ENCODE measurements around the gene NFATC1.

The NFATC1 gene

DNA sequence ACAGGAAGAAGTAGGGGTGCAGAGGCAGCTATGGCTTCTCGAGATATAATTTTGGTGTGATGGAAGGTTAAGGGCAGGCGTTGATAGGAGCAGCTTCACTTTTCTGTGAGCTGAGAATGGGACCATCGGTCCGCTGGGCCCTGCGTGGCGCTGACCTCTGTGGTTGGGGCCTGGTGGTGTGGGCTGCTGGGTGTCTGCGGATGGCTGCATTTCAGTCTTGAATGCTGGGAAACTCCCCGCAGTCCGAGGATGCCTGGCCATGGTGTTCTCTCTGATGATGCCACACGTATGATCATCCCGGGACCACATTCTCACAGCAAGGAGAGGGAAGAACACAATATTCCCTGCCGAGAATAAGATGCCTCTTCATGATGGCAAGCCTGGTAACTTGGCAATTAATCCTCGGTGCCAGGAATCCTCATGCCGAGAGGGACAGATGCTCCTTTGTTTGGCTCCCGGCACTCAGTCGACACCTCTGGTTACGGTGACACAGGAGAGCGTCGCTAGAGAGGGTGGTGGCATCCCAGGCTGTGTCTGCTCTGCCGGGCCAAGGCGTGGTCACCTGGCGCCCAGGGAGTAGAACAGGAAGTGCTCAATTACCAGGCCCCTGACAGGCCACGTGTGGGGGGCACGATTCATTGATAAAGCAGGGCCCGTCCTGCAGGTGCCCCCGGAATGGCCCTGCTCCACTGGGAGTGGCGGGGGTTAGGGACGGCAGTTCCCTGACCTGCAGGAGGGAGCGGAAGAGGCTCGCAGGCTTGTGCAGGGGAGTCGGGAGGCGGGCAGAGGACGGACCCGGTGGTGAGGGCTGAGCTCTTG, 164.5 kb downstream of the NFATC1 start:
- DNase-seq, result no peak

DNA sequence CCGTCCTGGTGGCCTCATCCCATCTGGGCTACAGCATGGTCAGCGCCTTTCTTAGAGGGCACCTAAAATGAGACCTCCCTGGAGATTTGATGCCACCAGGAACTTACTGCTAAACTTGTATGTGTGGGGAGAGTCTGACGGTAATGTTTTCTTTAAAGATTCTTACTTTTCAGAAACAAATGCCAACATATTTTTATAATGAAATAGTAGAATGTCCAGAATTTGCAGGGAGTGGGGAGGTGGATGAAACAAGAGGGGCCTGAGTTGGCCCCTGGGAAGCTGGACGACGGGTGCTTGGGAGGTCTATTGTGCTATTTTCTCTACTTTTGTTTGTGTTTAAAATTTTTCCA, 165.1 kb downstream of the NFATC1 start:
- no peak for DNase-seq

DNA sequence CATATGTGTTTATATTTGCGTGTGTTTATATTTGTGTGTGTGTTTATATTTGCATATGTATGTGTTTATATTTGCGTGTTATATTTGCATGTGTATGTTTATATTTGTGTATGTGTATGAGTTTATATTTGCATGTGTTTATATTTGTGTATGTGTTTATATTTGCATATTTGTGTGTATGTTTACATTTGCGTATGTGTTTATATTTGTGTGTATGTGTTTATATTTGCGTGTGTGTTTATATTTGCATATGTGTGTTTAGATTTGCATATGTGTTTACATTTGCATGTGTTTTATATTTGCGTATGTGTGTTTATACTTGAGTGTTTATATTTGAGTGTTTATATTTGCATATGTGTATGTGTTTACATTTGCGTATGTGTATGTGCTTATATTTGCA, 168.2 kb downstream of the NFATC1 start:
- DNase-seq, result no peak

- DNase-seq, result no peak
These were observed 168.7 kb downstream of the NFATC1 start for GRCh38 chr18:79564441-79564840.

DNA sequence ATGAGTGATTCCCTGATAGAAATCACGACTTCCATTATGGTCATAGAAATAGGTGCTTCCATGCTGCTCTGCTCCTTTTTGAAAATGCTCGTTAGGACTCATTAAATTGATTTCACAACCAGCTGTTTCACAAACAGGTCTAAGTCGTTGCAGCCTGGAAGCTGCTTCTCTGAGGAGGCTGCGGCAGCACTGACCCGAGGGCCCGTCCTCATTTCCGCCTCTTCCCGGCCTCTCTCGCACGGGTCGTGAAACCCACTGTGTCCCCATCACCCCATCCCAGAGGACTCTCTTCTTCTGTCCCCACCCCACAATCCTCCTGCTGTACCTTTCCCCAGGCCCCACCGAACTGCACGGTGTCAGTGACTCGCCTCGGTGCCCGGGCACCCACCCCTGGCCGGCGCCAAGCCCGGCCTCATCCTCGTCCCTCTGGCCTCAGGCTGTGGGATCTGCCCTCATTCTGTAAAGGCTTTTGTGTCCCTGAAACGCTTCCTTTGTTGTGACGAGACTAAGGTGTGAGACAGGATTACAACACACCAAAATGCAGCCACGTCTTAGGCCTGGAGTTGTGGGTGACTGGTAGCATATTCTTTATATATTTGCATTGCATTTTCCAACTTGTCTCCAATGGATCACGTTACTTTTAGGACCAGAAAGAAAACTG, 171.2 kb downstream of the NFATC1 start:
- DNase-seq, result no peak

- peak; percentile 53 for DNase-seq
These were observed 171.9 kb downstream of the NFATC1 start for GRCh38 chr18:79567481-79568147.

GRCh38 chr18:79568543-79569205, 172.9 kb downstream of the NFATC1 start:
- no peak for DNase-seq

- no peak for DNase-seq
These were observed 174.0 kb downstream of the NFATC1 start for GRCh38 chr18:79569720-79570119.

DNA sequence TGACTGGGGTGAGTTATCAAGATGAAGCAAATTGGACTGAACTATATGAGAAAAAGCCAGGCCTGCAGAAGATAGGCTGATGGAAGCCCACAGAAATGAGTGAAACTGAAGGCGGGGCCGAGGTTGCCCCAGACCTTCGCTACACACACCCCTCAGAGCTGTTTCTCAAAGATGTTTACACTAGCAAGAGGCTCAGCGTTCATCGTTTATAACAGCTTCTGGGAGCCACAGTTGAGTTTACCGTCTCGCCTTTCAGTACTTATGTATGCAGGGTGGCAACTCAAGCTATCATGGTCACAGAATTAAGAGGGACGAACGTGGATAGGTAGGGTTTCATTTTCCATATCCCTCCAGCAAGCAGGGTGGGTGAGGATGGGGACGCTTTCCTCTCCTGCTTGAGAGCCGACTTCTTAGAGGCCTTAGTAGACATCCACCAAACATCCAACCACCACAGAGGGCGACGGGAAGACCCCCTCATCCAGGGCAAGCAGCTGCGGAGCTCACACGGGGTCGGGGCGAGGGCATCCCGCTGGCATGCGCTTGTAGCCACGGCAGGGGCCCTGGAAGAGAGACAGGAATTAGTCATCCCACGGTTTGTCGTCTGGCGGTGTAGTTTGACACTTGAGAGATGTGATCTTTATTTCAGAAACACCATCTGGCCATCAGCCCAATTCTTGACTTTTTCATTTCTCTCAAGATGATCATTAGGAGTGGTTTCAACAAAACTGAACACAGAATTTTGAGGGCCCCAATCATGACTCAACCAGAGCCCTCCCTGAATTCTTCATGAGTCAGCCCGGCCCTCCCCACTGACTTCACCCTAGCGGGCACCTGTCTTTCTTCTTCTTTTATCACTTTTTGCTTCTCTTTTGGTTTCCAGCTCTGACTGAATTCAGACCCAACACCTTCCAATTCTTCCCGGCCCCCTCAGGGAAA, 174.8 kb downstream of the NFATC1 start:
- peak; percentile 52 for DNase-seq

GRCh38 chr18:79571211-79572092, 175.7 kb downstream of the NFATC1 start:
- no peak for DNase-seq

- no peak for DNase-seq
These were observed 176.5 kb downstream of the NFATC1 start for GRCh38 chr18:79572093-79572780.

- no peak for DNase-seq
These were observed 177.2 kb downstream of the NFATC1 start for GRCh38 chr18:79572848-79573451.

- DNase-seq, result no peak
These were observed 178.3 kb downstream of the NFATC1 start for GRCh38 chr18:79573921-79574491.

- no peak for DNase-seq
These were observed 179.3 kb downstream of the NFATC1 start for GRCh38 chr18:79574938-79575525.

DNA sequence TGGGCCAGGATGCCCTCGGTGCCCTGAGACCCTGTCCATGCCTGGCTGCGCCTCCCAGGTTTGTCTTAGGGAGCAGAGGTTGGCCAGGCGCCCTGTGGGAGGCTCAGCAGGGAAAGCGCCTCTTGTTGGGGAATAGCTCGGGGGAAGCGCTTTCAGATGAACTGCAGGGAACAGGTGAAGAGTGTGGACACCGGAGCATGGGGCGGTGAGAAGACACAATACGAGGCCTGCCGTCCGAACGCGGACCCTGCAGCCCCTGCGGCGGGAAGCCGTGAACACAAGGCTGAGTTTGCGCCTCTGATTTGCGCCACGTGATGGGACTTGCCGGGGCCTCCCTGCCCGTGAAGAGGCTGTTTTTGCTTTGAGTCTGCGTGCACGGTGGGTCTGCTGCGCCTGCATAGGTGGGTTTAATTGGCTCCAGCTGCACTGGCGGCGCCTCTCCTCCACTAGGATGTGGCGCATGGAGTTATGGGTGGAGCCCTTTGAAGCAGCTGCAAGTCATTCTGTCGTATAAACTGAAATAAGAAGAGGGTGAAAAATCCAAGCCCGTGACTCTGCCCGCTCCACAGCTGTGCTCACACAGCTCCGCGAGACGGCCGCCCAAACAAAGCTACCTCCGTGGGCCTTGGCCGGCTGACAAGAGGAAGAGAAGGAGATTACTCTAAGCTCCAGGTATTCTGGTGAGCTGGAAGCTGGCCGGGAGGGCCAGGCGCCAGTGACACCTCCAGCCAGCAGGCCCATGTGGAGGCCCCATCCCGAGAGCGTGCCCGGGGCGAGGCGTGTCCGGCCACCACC, 180.4 kb downstream of the NFATC1 start:
- DNase-seq, result peak; percentile 95

- peak; percentile 94 for DNase-seq
These were observed 181.1 kb downstream of the NFATC1 start for GRCh38 chr18:79576686-79577351.

- no peak for DNase-seq
These were observed 182.0 kb downstream of the NFATC1 start for GRCh38 chr18:79577451-79578395.
